Activated gamma-delta T cell treated with Interleukin-2 at 50 U/mL for 16 hours (primary cell): Measurements from ENCODE around the gene DISC1.
A peak's percentile ranks its signal among the peaks of the same experiment; 100 is the strongest.
"Not testable (repeated sequence)": the region's sequence is repeated elsewhere in the genome, so short reads cannot be mapped to it uniquely, and the experiment has no call there.

Source experiments
- DNase-seq: peaks from one replicate; pipeline ENCODE4 v3.0.0-alpha.2; 2020

DISC1 gene

GRCh38 chr1:231903586-231904081, 277.0 kb downstream of the DISC1 start:
- DNase-seq: no peak

- not testable (repeated sequence) for DNase-seq
Measured at GRCh38 chr1:231907310-231907709, 280.7 kb downstream of the DISC1 start.

- no peak for DNase-seq
Measured at GRCh38 chr1:231913493-231913892, 286.9 kb downstream of the DISC1 start.

GRCh38 chr1:231918239-231919015, 291.8 kb downstream of the DISC1 start:
- peak; percentile 25 for DNase-seq

GRCh38 chr1:231919239-231919885, 292.8 kb downstream of the DISC1 start:
- DNase-seq: no peak

GRCh38 chr1:231919886-231920285, 293.3 kb downstream of the DISC1 start:
- peak; percentile 18 for DNase-seq

- no peak for DNase-seq
Measured at GRCh38 chr1:231921646-231922345, 295.2 kb downstream of the DISC1 start.

- no peak for DNase-seq
Measured at GRCh38 chr1:231923491-231924041, 297.0 kb downstream of the DISC1 start.

- no peak for DNase-seq
Measured at GRCh38 chr1:231924180-231924579, 297.6 kb downstream of the DISC1 start.

GRCh38 chr1:231925864-231926263, 299.3 kb downstream of the DISC1 start:
- no peak for DNase-seq

- no peak for DNase-seq
Measured at GRCh38 chr1:231926340-231926739, 299.8 kb downstream of the DISC1 start.

- DNase-seq: no peak
Measured at GRCh38 chr1:231926933-231927332, 300.3 kb downstream of the DISC1 start.

GRCh38 chr1:231927431-231927830, 300.8 kb downstream of the DISC1 start:
- DNase-seq: no peak

GRCh38 chr1:231929311-231929710, 302.7 kb downstream of the DISC1 start:
- no peak for DNase-seq

GRCh38 chr1:231930257-231930947, 303.8 kb downstream of the DISC1 start:
- no peak for DNase-seq

GRCh38 chr1:231931146-231931545, 304.6 kb downstream of the DISC1 start:
- DNase-seq: no peak

- no peak for DNase-seq
Measured at GRCh38 chr1:231931846-231932454, 305.4 kb downstream of the DISC1 start.

- DNase-seq: no peak
Measured at GRCh38 chr1:231933711-231934626, 307.4 kb downstream of the DISC1 start.

- DNase-seq: no peak
Measured at GRCh38 chr1:231934797-231935196, 308.2 kb downstream of the DISC1 start.

GRCh38 chr1:231935856-231936255, 309.3 kb downstream of the DISC1 start:
- no peak for DNase-seq
